HEK293 (cell line): ENCODE measurements around the gene PHF13.

Experiments used
- CTCF ChIA-PET: fragments of 350-600 bp; formaldehyde crosslinking; extraction: SDS; loops from one replicate; lab custom pipeline; 2021; ENCODE audit warnings: antibody characterized with exemption; lab: Yijun Ruan, JAX
- POLR2A ChIA-PET: fragments of 300-600 bp; formaldehyde crosslinking; extraction: SDS; loops from one replicate; lab custom pipeline; 2020; ENCODE audit warnings: antibody characterized with exemption, inconsistent platforms; lab: Yijun Ruan, JAX
- H3K27ac ChIP-seq: fragments of 200-500 bp; sonication (Bioruptor generic); 2 replicates; pipeline ENCODE4 v1.5.1; 2014; ENCODE audit warnings: low read depth, low read length, control low read depth, inconsistent platforms; ENCODE audit errors: extremely low read depth
- H3K36me3 ChIP-seq, 2 experiments: fragments of 200-500 bp in 1 of 2; sonication (Bioruptor generic) in 1 of 2; 1 replicate in 1 of 2; 2 replicates in 1 of 2; pipeline ENCODE4 v1.5.1; 2014 to 2017; ENCODE audit warnings: inconsistent platforms in 2 of 2, low read length in 2 of 2; ENCODE audit not compliant: control insufficient read depth in 2 of 2, insufficient read depth in 1 of 2
- H3K4me1 ChIP-seq: fragments of 200-500 bp; sonication (Bioruptor generic); 2 replicates; pipeline ENCODE4 v1.5.1; 2014; ENCODE audit warnings: mild to moderate bottlenecking, low read length, inconsistent platforms; ENCODE audit not compliant: control insufficient read depth, insufficient read depth
- H3K4me3 ChIP-seq: 2 replicates; pipeline ENCODE4 v1.5.1; 2011; ENCODE audit warnings: low read depth, mild to moderate bottlenecking, control low read depth, low read length, moderate library complexity
- H3K9me3 ChIP-seq: fragments of 200-500 bp; sonication (Bioruptor generic); 2 replicates; pipeline ENCODE4 v1.5.1; 2014; ENCODE audit warnings: low read depth, low read length, inconsistent platforms; ENCODE audit not compliant: control insufficient read depth, insufficient read depth
- EGR2 ChIP-seq: fragments of 450-650 bp; formaldehyde crosslinking; IDR thresholded peaks from 2 replicates; pipeline ENCODE4 v1.5.1; 2016; ENCODE audit warnings: low read depth, missing biosample characterization, missing genetic modification characterization
- GLI2 ChIP-seq: fragments of 450-650 bp; formaldehyde crosslinking; IDR thresholded peaks from 2 replicates; pipeline ENCODE4; 2017; ENCODE audit warnings: missing biosample characterization, missing genetic modification characterization, low read depth, borderline replicate concordance
- GLIS2 ChIP-seq: fragments of 450-650 bp; formaldehyde crosslinking; IDR thresholded peaks from 2 replicates; pipeline ENCODE4 v1.5.1; 2016; ENCODE audit warnings: missing biosample characterization, missing genetic modification characterization
- REST ChIP-seq: fragments of 450-650 bp; formaldehyde crosslinking; IDR thresholded peaks from 2 replicates; pipeline ENCODE4 v1.5.1; 2016; ENCODE audit warnings: missing biosample characterization, missing genetic modification characterization
- SCRT1 ChIP-seq: fragments of 450-650 bp; formaldehyde crosslinking; IDR thresholded peaks from 2 replicates; pipeline ENCODE4 v1.5.1; 2016; ENCODE audit warnings: missing biosample characterization, missing genetic modification characterization, borderline replicate concordance
- ZFHX2 ChIP-seq: fragments of 450-650 bp; formaldehyde crosslinking; conservative IDR thresholded peaks from 2 replicates; pipeline ENCODE4 v1.5.1; 2016; ENCODE audit warnings: missing biosample characterization, missing genetic modification characterization
- ZNF214 ChIP-seq: fragments of 450-650 bp; formaldehyde crosslinking; IDR thresholded peaks from 2 replicates; pipeline ENCODE4 v1.5.1; 2017; ENCODE audit warnings: missing biosample characterization, mild to moderate bottlenecking, missing genetic modification characterization, borderline replicate concordance
- ZNF302 ChIP-seq: fragments of 450-650 bp; formaldehyde crosslinking; IDR thresholded peaks from 2 replicates; pipeline ENCODE4 v1.5.1; 2016; ENCODE audit warnings: missing biosample characterization, missing genetic modification characterization, low read depth
- ZNF37A ChIP-seq: fragments of 450-650 bp; IDR thresholded peaks from 2 replicates; pipeline ENCODE4 v1.5.1; 2018; ENCODE audit warnings: missing biosample characterization, missing genetic modification characterization
- ZNF518A ChIP-seq: fragments of 450-650 bp; formaldehyde crosslinking; conservative IDR thresholded peaks from 2 replicates; pipeline ENCODE4 v1.5.1; 2016; ENCODE audit warnings: low read depth, missing biosample characterization, missing genetic modification characterization
- ZNF692 ChIP-seq: fragments of 450-650 bp; formaldehyde crosslinking; IDR thresholded peaks from 2 replicates; pipeline ENCODE4 v1.5.1; 2016; ENCODE audit warnings: missing biosample characterization, missing genetic modification characterization
- TF ChIP-seq, protein P1 (sequence below): fragments of 450-650 bp; formaldehyde crosslinking; IDR thresholded peaks from 2 replicates; pipeline ENCODE4 v1.5.1; 2016; ENCODE audit warnings: missing biosample characterization, missing genetic modification characterization
- TF ChIP-seq, protein P2 (sequence below): fragments of 450-650 bp; formaldehyde crosslinking; IDR thresholded peaks from 2 replicates; pipeline ENCODE4 v1.5.1; 2016; ENCODE audit warnings: missing biosample characterization, missing genetic modification characterization

PHF13 gene

DNA sequence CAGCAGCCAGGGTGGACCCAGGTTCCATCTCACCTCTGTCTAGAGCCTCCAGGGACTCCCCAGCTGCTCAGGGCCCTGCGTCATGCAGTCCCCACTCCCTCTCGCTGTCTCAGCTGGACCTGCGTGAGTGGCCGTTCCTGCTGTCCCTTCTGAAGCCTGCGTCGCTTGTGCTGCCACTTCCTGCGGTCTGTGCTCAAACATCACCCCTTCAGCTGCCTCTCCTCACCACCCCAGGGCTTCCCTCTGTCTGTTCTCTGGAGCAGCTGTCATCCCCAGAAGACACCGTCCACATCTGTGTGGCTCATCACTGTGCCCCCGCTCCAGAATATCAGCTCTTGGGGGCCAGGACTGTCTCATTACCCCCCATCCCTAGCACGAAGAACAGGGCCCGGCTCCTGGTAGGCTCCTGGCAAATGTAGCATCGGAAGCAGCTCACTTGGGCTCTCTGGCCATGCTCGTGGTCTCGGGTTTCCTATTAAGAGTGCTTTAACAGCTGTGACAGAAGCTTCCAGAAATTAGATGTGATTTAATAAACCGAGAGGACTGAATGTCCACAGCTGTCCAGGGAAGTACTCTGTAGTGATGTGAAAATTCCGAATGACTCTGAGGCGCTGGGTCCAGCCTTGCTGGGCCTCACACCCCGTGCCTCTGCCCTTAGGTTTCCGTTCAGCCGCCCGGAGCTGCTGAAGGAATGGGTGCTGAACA is 14.5 kb downstream of the PHF13 start (continued):
- TF ChIP-seq ZNF692 (tag by site-specific recombination) (no peak), ZNF37A (no peak), GLIS2 (tag by site-specific recombination) (no peak), ZNF214 (tag by site-specific recombination) (no peak), GLI2 (no peak), ZNF518A (tag by site-specific recombination) (no peak), ZNF302 (tag by site-specific recombination) (no peak), REST (no peak), SCRT1 (no peak)
- TF ChIP-seq, protein P1, sequence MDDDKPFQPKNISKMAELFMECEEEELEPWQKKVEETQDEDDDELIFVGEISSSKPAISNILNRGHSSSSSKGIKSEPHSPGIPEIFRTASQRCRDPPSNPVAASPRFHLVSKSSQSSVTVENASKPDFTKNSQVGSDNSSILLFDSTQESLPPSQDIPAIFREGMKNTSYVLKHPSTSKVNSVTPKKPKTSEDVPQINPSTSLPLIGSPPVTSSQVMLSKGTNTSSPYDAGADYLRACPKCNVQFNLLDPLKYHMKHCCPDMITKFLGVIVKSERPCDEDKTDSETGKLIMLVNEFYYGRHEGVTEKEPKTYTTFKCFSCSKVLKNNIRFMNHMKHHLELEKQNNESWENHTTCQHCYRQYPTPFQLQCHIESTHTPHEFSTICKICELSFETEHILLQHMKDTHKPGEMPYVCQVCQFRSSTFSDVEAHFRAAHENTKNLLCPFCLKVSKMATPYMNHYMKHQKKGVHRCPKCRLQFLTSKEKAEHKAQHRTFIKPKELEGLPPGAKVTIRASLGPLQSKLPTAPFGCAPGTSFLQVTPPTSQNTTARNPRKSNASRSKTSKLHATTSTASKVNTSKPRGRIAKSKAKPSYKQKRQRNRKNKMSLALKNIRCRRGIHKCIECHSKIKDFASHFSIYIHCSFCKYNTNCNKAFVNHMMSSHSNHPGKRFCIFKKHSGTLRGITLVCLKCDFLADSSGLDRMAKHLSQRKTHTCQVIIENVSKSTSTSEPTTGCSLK (tag by site-specific recombination), result no peak
- TF ChIP-seq, all 188 proteins: peak for 0

DNA sequence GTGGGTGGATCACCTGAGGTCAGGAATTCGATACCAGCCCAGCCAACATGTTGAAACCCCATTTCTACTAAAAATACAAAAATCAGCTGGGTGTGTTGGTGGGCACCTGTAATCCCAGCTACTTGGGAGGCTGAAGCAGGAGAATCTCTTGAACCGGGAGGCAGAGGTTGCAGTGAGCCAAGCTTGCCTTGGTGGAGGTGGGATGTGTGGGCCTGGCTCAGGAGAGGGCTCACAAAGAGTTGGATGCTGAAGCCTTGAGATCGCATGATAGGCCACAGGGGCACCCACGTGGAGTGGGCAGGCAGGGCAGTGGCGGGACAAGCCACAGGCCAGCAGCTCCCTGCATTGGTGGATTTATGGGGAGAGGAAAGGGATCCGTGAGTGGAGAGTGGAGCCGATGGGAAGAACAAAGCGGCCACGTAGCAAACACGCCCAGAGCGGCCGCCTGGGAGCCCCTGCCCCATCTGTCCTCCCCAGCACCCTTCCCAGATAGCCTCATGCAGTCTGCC is 15.5 kb downstream of the PHF13 start:
- Histone ChIP-seq H3K9me3 (no peaks in the 10 kb centered on the region), H3K27ac (no peak overlapping the region), H3K4me3 (no peak overlapping the region), H3K4me1 (no peaks in the 10 kb centered on the region), H3K36me3 (peaks cover 31 to 78% of the 10 kb centered on the region in 2 experiments; a peak in 2 of 3 replicates)
- CTCF ChIA-PET, result no interaction called here
- TF ChIP-seq, protein P2, sequence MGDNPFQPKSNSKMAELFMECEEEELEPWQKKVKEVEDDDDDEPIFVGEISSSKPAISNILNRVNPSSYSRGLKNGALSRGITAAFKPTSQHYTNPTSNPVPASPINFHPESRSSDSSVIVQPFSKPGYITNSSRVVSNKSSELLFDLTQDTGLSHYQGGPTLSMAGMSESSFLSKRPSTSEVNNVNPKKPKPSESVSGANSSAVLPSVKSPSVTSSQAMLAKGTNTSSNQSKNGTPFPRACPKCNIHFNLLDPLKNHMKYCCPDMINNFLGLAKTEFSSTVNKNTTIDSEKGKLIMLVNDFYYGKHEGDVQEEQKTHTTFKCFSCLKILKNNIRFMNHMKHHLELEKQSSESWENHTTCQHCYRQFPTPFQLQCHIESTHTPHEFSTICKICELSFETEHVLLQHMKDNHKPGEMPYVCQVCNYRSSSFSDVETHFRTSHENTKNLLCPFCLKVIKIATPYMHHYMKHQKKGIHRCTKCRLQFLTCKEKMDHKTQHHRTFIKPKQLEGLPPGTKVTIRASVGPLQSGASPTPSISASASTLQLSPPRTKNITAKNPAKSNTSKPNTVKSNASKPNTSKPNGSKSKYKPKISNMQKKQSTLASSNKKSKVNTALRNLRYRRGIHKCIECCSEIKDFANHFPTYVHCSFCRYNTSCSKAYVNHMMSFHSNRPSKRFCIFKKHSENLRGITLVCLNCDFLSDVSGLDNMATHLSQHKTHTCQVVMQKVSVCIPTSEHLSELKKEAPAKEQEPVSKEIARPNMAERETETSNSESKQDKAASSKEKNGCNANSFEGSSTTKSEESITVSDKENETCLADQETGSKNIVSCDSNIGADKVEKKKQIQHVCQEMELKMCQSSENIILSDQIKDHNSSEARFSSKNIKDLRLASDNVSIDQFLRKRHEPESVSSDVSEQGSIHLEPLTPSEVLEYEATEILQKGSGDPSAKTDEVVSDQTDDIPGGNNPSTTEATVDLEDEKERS (tag by site-specific recombination), result no peak
- TF ChIP-seq ZFHX2 (tag by site-specific recombination), result peak; percentile 54
- TF ChIP-seq EGR2 (tag by site-specific recombination), result peak; percentile 81
- POLR2A ChIA-PET, result no interaction called here
